ENCODE results near the gene IRF2BP1. TPM values are rescaled to one million over a fixed set of nuclear protein-coding genes. Genes with fewer than 3 reads are reported as not detected.
A peak's percentile ranks its signal among the peaks of the same experiment; 100 is the strongest.

Gene IRF2BP1
- total RNA-seq, 1 donor from 2014 or later = 21.4 TPM

DNA sequence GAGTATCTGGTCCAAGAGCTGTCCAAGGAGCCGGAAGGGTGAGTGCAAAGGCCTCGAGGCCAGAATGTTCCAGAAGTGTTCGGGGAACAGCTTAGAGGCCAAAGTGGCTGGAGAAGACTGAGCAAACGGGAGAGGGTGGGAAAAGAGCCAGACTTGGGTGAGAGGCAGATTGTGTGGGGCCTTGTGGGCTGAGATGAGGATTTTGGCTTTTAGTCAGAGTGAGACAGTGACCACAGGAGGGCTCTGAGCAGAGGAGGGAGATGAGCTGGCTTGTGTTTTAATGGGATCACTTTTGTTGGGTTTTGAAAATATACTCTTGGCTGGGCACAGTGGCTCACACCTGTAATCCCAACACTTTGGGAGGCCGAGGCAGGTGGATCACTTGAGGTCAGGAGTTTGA is 23.0 kb upstream of the IRF2BP1 start:
- no peaks in the 10 kb centered on the region for H3K36me3 ChIP-seq
- no peak overlapping the region for H3K27ac ChIP-seq
- peaks cover 7% of the 10 kb centered on the region for H3K27me3 ChIP-seq (ENCODE audit: low read depth)
- no peaks in the 10 kb centered on the region for H3K9me3 ChIP-seq
- DNase-seq (no peak), ATAC-seq (no peak)
- TF ChIP-seq, protein P1, sequence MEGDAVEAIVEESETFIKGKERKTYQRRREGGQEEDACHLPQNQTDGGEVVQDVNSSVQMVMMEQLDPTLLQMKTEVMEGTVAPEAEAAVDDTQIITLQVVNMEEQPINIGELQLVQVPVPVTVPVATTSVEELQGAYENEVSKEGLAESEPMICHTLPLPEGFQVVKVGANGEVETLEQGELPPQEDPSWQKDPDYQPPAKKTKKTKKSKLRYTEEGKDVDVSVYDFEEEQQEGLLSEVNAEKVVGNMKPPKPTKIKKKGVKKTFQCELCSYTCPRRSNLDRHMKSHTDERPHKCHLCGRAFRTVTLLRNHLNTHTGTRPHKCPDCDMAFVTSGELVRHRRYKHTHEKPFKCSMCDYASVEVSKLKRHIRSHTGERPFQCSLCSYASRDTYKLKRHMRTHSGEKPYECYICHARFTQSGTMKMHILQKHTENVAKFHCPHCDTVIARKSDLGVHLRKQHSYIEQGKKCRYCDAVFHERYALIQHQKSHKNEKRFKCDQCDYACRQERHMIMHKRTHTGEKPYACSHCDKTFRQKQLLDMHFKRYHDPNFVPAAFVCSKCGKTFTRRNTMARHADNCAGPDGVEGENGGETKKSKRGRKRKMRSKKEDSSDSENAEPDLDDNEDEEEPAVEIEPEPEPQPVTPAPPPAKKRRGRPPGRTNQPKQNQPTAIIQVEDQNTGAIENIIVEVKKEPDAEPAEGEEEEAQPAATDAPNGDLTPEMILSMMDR (IDR thresholded peaks at IDR 0.05) = no peak
- H3K4me3 ChIP-seq = no peak overlapping the region
- intact Hi-C loops (cut with DNase I) = no loop called here
- no peaks in the 10 kb centered on the region for H3K4me1 ChIP-seq

DNA sequence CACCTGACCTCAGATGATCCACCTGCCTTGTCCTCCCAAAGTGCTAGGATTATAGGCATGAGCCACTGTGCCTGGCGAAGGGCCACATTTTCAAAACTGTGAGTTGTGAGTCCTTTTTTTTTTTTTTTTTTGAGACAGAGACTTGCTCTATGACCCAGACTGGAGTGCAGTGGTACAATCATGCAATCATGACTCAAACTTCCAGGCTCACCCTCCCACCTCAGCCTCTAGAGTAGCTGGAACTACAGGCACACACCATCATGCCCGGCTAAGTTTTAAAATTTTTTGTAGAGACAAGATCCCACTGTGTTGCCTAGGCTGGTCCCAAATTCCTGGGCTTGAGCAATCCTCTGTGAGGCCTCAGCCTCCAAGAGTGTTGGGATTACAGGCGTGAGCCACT is 20.3 kb upstream of the IRF2BP1 start:
- Histone ChIP-seq H3K27ac (no peak overlapping the region), H3K9me3 (no peaks in the 10 kb centered on the region), H3K36me3 (no peaks in the 10 kb centered on the region), H3K27me3 (ENCODE audit: low read depth) (no peaks in the 10 kb centered on the region), H3K4me1 (peaks cover 11% of the 10 kb centered on the region), H3K4me3 (no peak overlapping the region)
- intact Hi-C loops (cut with DNase I) = no loop called here
- ATAC-seq = no peak
- TF ChIP-seq, protein P1 (IDR thresholded peaks at IDR 0.05) = no peak
- DNase-seq = no peak

DNA sequence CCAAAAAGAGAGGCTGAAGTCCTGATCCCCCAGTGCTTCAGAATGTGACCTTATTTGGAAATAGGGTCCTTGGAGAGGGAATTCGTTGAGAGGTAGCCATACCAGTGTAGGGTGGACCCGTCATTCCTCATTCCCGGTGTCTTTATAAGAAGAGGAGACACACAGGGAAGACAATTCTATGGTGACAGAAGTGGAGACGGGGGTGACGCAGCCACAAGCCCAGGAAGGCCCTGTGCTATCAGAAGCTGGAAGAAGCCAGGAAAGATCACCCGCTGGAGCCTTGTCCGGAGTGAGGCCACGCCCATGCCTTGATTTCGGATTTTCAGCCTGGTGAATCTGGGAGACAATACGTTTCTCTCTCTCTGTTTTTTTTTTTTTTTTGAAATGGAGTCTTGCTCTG is 19.1 kb upstream of the IRF2BP1 start:
- Histone ChIP-seq H3K4me1 (peaks cover 19% of the 10 kb centered on the region), H3K9me3 (no peaks in the 10 kb centered on the region), H3K4me3 (no peak overlapping the region), H3K27ac (no peak overlapping the region), H3K27me3 (ENCODE audit: low read depth) (no peaks in the 10 kb centered on the region), H3K36me3 (peaks cover 7% of the 10 kb centered on the region)
- no peak for DNase-seq
- no peak for ATAC-seq
- intact Hi-C loops (cut with DNase I) = no loop called here
- TF ChIP-seq, protein P1 (IDR thresholded peaks at IDR 0.05) = no peak

DNA sequence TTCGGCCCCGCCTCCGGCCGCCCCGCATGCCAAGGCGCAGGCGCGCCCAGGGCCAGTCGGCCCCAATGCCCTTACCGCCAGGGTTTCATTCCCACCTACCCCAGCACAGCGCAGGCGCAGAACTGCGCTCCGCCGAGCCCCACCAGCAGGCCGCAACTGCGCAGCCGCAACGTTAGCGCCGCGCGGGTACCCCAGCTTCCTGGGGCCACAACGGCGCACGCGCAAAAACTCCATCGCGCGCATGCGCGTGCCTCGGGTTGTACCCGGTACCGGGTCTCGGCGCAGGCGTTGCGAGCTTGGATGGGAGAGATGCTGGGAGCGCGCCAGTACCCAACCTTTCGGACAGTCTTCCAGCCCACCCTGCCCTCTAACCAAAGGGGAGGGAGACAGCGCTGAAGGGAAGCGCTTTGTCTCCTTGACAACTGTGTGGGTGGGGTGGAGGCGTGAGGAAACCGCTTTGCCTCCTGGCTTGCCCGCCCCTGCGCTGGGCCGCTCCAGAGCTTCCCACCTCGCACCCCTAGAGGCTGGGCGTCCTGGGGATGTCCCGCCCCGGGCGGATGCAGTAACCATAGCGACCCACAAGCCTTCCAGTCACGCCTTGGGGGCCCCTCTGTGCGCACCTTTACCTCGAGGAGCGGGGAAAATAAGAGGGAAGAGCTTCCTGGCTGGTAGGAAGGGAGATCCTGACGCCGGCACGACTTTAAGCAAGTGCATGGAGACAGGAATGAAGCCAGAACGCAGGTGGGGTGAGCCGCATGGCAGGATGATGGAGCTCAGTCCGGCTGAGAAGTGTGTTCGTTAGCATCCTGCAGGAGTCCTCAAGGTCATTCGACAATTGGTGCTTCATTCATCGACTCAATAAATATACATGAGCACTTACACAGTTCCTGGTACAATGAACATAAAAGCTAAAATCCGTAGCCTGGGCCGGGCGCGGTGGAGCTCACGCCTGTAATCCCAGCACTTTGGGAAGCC is 17.0 kb upstream of the IRF2BP1 start:
- Histone ChIP-seq H3K9me3 (no peaks in the 10 kb centered on the region), H3K4me1 (peaks cover 19% of the 10 kb centered on the region), H3K27ac (peak overlapping the region; percentile 74), H3K36me3 (peaks cover 27% of the 10 kb centered on the region), H3K4me3 (peak overlapping the region; percentile 85), H3K27me3 (ENCODE audit: low read depth) (no peaks in the 10 kb centered on the region)
- TF ChIP-seq, protein P1 (IDR thresholded peaks at IDR 0.05) = no peak
- DNase-seq = peak; percentile 99
- intact Hi-C loops (cut with DNase I) = no loop called here
- peak; percentile 97 to 98 for ATAC-seq

DNA sequence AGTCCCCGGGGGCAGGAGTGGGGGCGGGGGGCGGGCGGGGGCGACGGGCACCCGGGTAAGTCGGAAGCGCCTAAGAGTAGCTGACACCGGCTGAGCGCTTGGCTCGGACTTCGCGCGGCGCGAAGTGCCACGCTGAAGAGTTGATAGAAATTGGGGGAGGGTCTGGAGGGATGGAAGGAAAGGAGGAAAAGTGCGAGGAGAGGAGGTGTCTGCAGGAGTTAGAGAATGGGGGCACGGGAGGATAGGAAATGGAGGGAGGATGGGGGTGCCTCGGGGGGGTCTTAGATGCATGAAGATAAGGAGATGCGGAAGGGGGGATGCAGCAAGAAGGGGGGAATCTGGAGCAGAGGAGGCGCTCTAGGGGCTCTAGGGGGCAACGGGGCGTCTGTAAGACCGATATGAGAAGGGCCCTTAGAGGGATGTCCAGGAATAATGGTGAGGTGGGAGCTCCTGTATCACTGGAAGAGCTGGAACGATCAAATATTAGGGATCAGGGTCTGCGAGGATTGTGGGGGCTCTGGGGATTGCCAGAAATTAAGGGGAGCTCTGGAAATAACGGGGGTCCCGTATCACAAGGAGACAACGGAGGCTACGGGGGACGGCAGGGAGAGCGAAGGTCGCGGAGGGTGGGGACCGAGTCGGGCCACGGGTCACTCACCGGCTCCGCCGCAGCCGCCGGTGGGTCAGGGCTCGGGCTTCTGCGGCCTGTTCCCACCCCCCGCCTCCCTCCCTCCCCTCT is 16.1 kb upstream of the IRF2BP1 start, which contains the start of gene MYPOP:
Gene MYPOP (minus strand): TSS at position 702 of the 739 bp plus-strand sequence. CDS start 840 bp downstream, outside the sequence.
- peaks cover 19% of the 10 kb centered on the region for H3K4me1 ChIP-seq
- DNase-seq (no peak), ATAC-seq (no peak)
- H3K27ac ChIP-seq = peak within 1 kb of the TSS; percentile 74
- H3K27me3 ChIP-seq (ENCODE audit: low read depth) = no peaks in the 10 kb centered on the region
- TF ChIP-seq, protein P1 (IDR thresholded peaks at IDR 0.05) = no peak
- H3K9me3 ChIP-seq = no peaks in the 10 kb centered on the region
- intact Hi-C loops (cut with DNase I) = no loop called here
- H3K4me3 ChIP-seq = peak within 1 kb of the TSS; percentile 85
- peaks cover 35% of the 10 kb centered on the region for H3K36me3 ChIP-seq
